ENCODE measurements around the gene CTPS2. TPM values are rescaled to one million over a fixed set of nuclear protein-coding genes. Genes with fewer than 3 reads are reported as not detected.

Gene CTPS2
- total RNA-seq, 1 experiment from 2014 or later: 20.7 TPM

DNA sequence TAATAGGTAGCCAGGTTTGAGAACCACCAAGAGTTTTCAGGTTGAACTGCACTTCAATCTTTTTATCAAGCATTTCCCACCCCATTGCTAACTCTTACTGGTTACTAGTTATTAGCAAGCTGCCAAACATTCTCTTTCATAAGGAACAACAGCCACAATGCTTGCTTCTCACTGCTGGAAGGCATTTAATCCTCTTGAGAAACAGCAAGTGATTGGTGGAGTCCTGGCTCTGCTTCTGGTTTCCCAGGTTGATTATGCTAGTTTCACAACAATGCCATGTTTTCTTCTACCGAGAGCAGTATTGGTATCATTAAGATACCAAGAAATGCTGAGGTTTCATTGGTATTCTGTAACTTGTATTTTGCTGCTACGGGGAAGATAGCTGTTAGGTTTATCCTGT, 41.5 kb upstream of the CTPS2 start:
- Histone ChIP-seq H3K9me3 (no peaks in the 10 kb centered on the region), H3K4me1 (no peaks in the 10 kb centered on the region), H3K27me3 (replicated peaks; ENCODE audit: control insufficient read depth, insufficient read depth, low read length) (no peaks in the 10 kb centered on the region), H3K4me3 (ENCODE audit: low read depth, low read length) (no peak overlapping the region), H3K36me3 (ENCODE audit: control insufficient read depth, insufficient read depth, low read length) (no peaks in the 10 kb centered on the region)
- intact Hi-C loops (cut with micrococcal nuclease; ENCODE audit: unreplicated experiment): no loop called here
- peaks cover 37% of the 10 kb centered on the region for H3K36me3 Mint-ChIP-seq (ENCODE audit: insufficient read depth, unreplicated experiment)
- POLR2A ChIA-PET: no interaction called here
- no peak overlapping the region for H3K27ac Mint-ChIP-seq (ENCODE audit: unreplicated experiment)
- BruUV-seq (replicated peaks): no TSS peak
- H3K27me3 Mint-ChIP-seq (ENCODE audit: insufficient read depth, unreplicated experiment): no peaks in the 10 kb centered on the region
- no peaks in the 10 kb centered on the region for H3K9me3 Mint-ChIP-seq (ENCODE audit: unreplicated experiment)
- TF ChIP-seq, protein P1, sequence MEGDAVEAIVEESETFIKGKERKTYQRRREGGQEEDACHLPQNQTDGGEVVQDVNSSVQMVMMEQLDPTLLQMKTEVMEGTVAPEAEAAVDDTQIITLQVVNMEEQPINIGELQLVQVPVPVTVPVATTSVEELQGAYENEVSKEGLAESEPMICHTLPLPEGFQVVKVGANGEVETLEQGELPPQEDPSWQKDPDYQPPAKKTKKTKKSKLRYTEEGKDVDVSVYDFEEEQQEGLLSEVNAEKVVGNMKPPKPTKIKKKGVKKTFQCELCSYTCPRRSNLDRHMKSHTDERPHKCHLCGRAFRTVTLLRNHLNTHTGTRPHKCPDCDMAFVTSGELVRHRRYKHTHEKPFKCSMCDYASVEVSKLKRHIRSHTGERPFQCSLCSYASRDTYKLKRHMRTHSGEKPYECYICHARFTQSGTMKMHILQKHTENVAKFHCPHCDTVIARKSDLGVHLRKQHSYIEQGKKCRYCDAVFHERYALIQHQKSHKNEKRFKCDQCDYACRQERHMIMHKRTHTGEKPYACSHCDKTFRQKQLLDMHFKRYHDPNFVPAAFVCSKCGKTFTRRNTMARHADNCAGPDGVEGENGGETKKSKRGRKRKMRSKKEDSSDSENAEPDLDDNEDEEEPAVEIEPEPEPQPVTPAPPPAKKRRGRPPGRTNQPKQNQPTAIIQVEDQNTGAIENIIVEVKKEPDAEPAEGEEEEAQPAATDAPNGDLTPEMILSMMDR (IDR thresholded peaks at IDR 0.05; ENCODE audit: insufficient read depth in 1 of 2, low read depth in 1 of 2, low read length in 1 of 2, severe bottlenecking in 1 of 2, unreplicated experiment in 1 of 2): no peak
- no peaks in the 10 kb centered on the region for H3K4me1 Mint-ChIP-seq (ENCODE audit: low read depth, unreplicated experiment)
- DNase-seq: no peak
- no peak overlapping the region for H3K4me3 Mint-ChIP-seq (ENCODE audit: unreplicated experiment)
- CTCF ChIA-PET: no interaction called here

DNA sequence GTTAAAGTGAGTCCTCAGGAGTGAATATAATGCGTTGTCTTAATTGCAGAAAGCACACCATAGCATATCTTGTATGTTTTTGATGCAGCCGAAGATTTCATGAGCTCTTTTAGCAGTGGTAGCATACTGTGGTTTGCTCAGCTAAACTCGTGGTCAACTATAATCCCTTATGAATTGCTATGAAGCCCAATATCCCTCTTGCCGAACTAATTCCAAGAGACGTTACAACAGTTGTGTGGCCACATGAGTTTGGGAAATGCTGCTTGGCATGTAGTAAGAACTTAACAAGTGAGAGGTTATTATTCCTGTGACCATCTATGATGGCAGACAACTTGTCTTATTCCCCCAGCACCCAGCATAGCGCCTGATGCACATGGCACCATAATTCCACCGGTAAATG, 37.7 kb upstream of the CTPS2 start:
- Mint-ChIP-seq H3K36me3 (ENCODE audit: insufficient read depth, unreplicated experiment) (peaks cover 42% of the 10 kb centered on the region), H3K27ac (ENCODE audit: unreplicated experiment) (no peak overlapping the region), H3K4me1 (ENCODE audit: low read depth, unreplicated experiment) (no peaks in the 10 kb centered on the region), H3K9me3 (ENCODE audit: unreplicated experiment) (no peaks in the 10 kb centered on the region), H3K27me3 (ENCODE audit: insufficient read depth, unreplicated experiment) (no peaks in the 10 kb centered on the region), H3K4me3 (ENCODE audit: unreplicated experiment) (no peak overlapping the region)
- ChIA-PET CTCF (no interaction called here), POLR2A (no interaction called here)
- intact Hi-C loops (cut with micrococcal nuclease; ENCODE audit: unreplicated experiment): no loop called here
- TF ChIP-seq, protein P1 (IDR thresholded peaks at IDR 0.05; ENCODE audit: insufficient read depth in 1 of 2, low read depth in 1 of 2, low read length in 1 of 2, severe bottlenecking in 1 of 2, unreplicated experiment in 1 of 2): no peak
- no peaks in the 10 kb centered on the region for H3K4me1 ChIP-seq
- peaks cover 3% of the 10 kb centered on the region; the same call in 1 of the 2 replicates for H3K36me3 ChIP-seq (ENCODE audit: control insufficient read depth, insufficient read depth, low read length)
- H3K4me3 ChIP-seq (ENCODE audit: low read depth, low read length): no peak overlapping the region
- BruUV-seq (replicated peaks): no TSS peak
- H3K27me3 ChIP-seq (replicated peaks; ENCODE audit: control insufficient read depth, insufficient read depth, low read length): no peaks in the 10 kb centered on the region
- no peaks in the 10 kb centered on the region for H3K9me3 ChIP-seq
- DNase-seq: no peak

DNA sequence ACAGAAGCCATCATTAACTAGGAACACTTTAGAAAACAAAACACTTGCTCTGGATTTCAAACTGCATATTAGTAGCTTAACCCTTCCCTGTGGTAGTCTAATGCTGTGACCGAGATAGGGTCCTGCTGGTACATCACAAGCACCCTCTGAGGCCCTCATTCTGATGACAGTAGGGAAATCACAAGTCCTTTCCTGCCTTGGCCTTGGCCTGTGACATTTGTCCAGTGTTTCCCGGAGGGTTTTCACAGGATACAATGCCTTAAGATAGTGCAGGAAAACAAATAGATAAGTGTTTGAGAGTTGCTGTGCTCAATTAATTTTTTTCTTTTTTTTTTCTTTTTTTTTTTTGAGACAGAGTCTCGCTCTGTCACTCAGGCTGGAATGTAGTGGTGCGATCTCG, 36.0 kb upstream of the CTPS2 start:
- Histone ChIP-seq H3K36me3 (ENCODE audit: control insufficient read depth, insufficient read depth, low read length) (peaks cover 3% of the 10 kb centered on the region; the same call in 1 of the 2 replicates), H3K27me3 (replicated peaks; ENCODE audit: control insufficient read depth, insufficient read depth, low read length) (no peaks in the 10 kb centered on the region), H3K4me3 (ENCODE audit: low read depth, low read length) (no peak overlapping the region), H3K9me3 (no peaks in the 10 kb centered on the region), H3K4me1 (no peaks in the 10 kb centered on the region)
- Mint-ChIP-seq H3K27ac (ENCODE audit: unreplicated experiment) (no peak overlapping the region), H3K36me3 (ENCODE audit: insufficient read depth, unreplicated experiment) (peaks cover 36% of the 10 kb centered on the region), H3K4me1 (ENCODE audit: low read depth, unreplicated experiment) (no peaks in the 10 kb centered on the region), H3K9me3 (ENCODE audit: unreplicated experiment) (no peaks in the 10 kb centered on the region), H3K27me3 (ENCODE audit: insufficient read depth, unreplicated experiment) (no peaks in the 10 kb centered on the region), H3K4me3 (ENCODE audit: unreplicated experiment) (no peak overlapping the region)
- intact Hi-C loops (cut with micrococcal nuclease; ENCODE audit: unreplicated experiment): no loop called here
- TF ChIP-seq, protein P1 (IDR thresholded peaks at IDR 0.05; ENCODE audit: insufficient read depth in 1 of 2, low read depth in 1 of 2, low read length in 1 of 2, severe bottlenecking in 1 of 2, unreplicated experiment in 1 of 2): no peak
- no TSS peak for BruUV-seq (replicated peaks)
- CTCF ChIA-PET: no interaction called here
- no peak for DNase-seq
- POLR2A ChIA-PET: no interaction called here
